Endothelial cell of umbilical vein (primary cell): ENCODE data around the gene RBBP5. TPM values are rescaled to one million over a fixed set of nuclear protein-coding genes. Genes with fewer than 3 reads are reported as not detected.

Source experiments
- BruUV-seq: library from RNA; stranded (reverse); fragments of 400-500 nt; replicated peaks from 2 replicates; lab custom pipeline; 2021; lab: Mats Ljungman, UMichigan
- CTCF ChIA-PET: fragments of 300-600, 350-600 bp; sonication (Branson Sonifier 250); formaldehyde crosslinking; loops from one replicate; lab custom pipeline; 2021; ENCODE audit warnings: antibody characterized with exemption, inconsistent platforms; lab: Charles Lee
- POLR2A ChIA-PET: fragments of 300-600, 350-600 bp; sonication (Branson Sonifier 250); formaldehyde crosslinking; loops from one replicate; lab custom pipeline; 2021; ENCODE audit warnings: antibody characterized with exemption, inconsistent platforms; lab: Charles Lee
- DNase-seq: peaks from one replicate; pipeline ENCODE4 v3.0.0-alpha.2; 2011; ENCODE audit warnings: low read depth, low spot score
- FAIRE-seq: peaks from 2 replicates; lab custom pipeline; 2011; peaks lifted over from hg19 to GRCh38; lab: Jason Lieb, UNC
- H2AFZ ChIP-seq: 2 replicates; pipeline ENCODE4 v1.6.0; 2012; ENCODE audit warnings: low read depth, low read length, control low read depth, inconsistent platforms
- H3K27ac ChIP-seq: 2 replicates; pipeline ENCODE4 v1.5.1; 2011; ENCODE audit warnings: low read depth, mild to moderate bottlenecking, control low read depth, low read length, moderate library complexity; ENCODE audit not compliant: insufficient read depth
- H3K27me3 ChIP-seq, 2 experiments: 2 replicates each; pipeline versions ENCODE4 v1.6.0 to v1.6.1; 2011; ENCODE audit warnings: low read length in 2 of 2, mixed read lengths in 1 of 2; ENCODE audit not compliant: control insufficient read depth in 2 of 2, insufficient read depth in 2 of 2
- H3K36me3 ChIP-seq, 2 experiments: 2 replicates in 1 of 2; 3 replicates in 1 of 2; pipeline ENCODE4 v1.5.1; 2011; ENCODE audit warnings: low read length in 2 of 2, mild to moderate bottlenecking in 1 of 2, moderate library complexity in 1 of 2; ENCODE audit not compliant: control insufficient read depth in 2 of 2, insufficient read depth in 2 of 2; ENCODE audit errors: extremely low read depth in 1 of 2
- H3K4me1 ChIP-seq: 3 replicates; pipeline ENCODE4 v1.5.1; 2011; ENCODE audit warnings: mild to moderate bottlenecking, low read length; ENCODE audit not compliant: control insufficient read depth, insufficient read depth; ENCODE audit errors: extremely low read depth
- H3K4me2 ChIP-seq: 2 replicates; pipeline ENCODE4 v1.6.1; 2011; ENCODE audit warnings: low read length, control low read depth, mixed read lengths; ENCODE audit not compliant: insufficient read depth
- H3K4me3 ChIP-seq, 3 experiments: fragments of 200-600 bp in 1 of 3; sonication (generic), shearing (Covaris generic) in 1 of 3; replicated peaks in 1 of 3; 2 replicates each; pipeline ENCODE4 v1.5.1; 2011 to 2016; ENCODE audit warnings: control low read depth in 3 of 3, low read length in 3 of 3, mild to moderate bottlenecking in 2 of 3, inconsistent platforms in 1 of 3, low read depth in 1 of 3, moderate library complexity in 1 of 3; ENCODE audit not compliant: insufficient read depth in 1 of 3
- H3K79me2 ChIP-seq: 2 replicates; pipeline ENCODE4 v1.6.0; 2012; ENCODE audit warnings: low read length, inconsistent platforms; ENCODE audit not compliant: control insufficient read depth, insufficient read depth
- H3K9ac ChIP-seq: replicated peaks from 2 replicates; pipeline ENCODE3; 2011; ENCODE audit warnings: low read length, control low read depth; ENCODE audit not compliant: insufficient read depth; ENCODE audit errors: extremely low read depth
- H3K9me1 ChIP-seq: replicated peaks from 3 replicates; pipeline ENCODE4 v1.6.0; 2011; ENCODE audit warnings: mild to moderate bottlenecking, low read length; ENCODE audit not compliant: control insufficient read depth, insufficient read depth; ENCODE audit errors: extremely low read depth
- H3K9me3 ChIP-seq: replicated peaks from 2 replicates; pipeline ENCODE4 v1.5.1; 2012; ENCODE audit warnings: low read length, inconsistent platforms; ENCODE audit not compliant: control insufficient read depth, insufficient read depth
- H4K20me1 ChIP-seq: replicated peaks from 2 replicates; pipeline ENCODE3; 2011; ENCODE audit warnings: mild to moderate bottlenecking, low read length; ENCODE audit not compliant: control insufficient read depth, insufficient read depth; ENCODE audit errors: extremely low read depth
- CTCF ChIP-seq, 2 donors: IDR thresholded peaks; 1 replicate in 1 of 2; 2 replicates in 1 of 2; pipeline ENCODE4 v1.5.1; 2011; ENCODE audit warnings: low read length in 2 of 2, mild to moderate bottlenecking in 2 of 2, moderate library complexity in 2 of 2, control low read depth in 1 of 2, inconsistent platforms in 1 of 2, low read depth in 1 of 2; ENCODE audit not compliant: insufficient read depth in 1 of 2; ENCODE audit errors: extremely low read depth in 1 of 2
- EZH2 ChIP-seq: IDR thresholded peaks from 2 replicates; pipeline ENCODE4 v1.6.1; 2012; ENCODE audit warnings: borderline replicate concordance, low read depth, mild to moderate bottlenecking, moderate library complexity, low read length, inconsistent platforms; ENCODE audit not compliant: severe bottlenecking
- FOS ChIP-seq: IDR thresholded peaks from 2 replicates; pipeline ENCODE4 v1.6.1; 2011; ENCODE audit warnings: mild to moderate bottlenecking, low read length, moderate library complexity, borderline replicate concordance; ENCODE audit not compliant: insufficient read depth
- GATA2 ChIP-seq: IDR thresholded peaks from 2 replicates; pipeline ENCODE4 v1.7.0; 2011; ENCODE audit warnings: low read depth, mild to moderate bottlenecking, moderate library complexity, mixed read lengths, low read length; ENCODE audit not compliant: insufficient read length, insufficient read depth
- JUN ChIP-seq: IDR thresholded peaks from 2 replicates; pipeline ENCODE4 v1.6.1; 2011; ENCODE audit warnings: borderline replicate concordance, low read depth; ENCODE audit not compliant: insufficient read length, insufficient read depth
- MAX ChIP-seq: IDR thresholded peaks from 2 replicates; pipeline ENCODE4 v1.6.1; 2011; ENCODE audit not compliant: insufficient read depth, insufficient read length
- MYC ChIP-seq: IDR thresholded peaks from one replicate; pipeline ENCODE4 v1.6.1; 2011; ENCODE audit warnings: mild to moderate bottlenecking, low read depth, low read length
- POLR2A ChIP-seq: IDR thresholded peaks from 2 replicates; pipeline ENCODE4 v1.6.1; 2012; ENCODE audit warnings: low read depth, mild to moderate bottlenecking, control low read depth, low read length
- POLR2AphosphoS5 ChIP-seq: IDR thresholded peaks from 2 replicates; pipeline ENCODE4 v1.6.1; 2012; ENCODE audit warnings: low read depth, mild to moderate bottlenecking, control low read depth, low read length, moderate library complexity; ENCODE audit not compliant: insufficient read depth
- dilution Hi-C: fragments of 300-500 bp; cut with MboI; formaldehyde crosslinking; loops from one replicate; pipeline ENCODE4 v1.15.0; 2019; ENCODE audit warnings: low sequenced_read_pairs; ENCODE audit not compliant: extremely low pct_ligation_motif_present
- intact Hi-C: fragments of 100-400 bp; cut with micrococcal nuclease; formaldehyde crosslinking; loops from one replicate; pipeline ENCODE4 v1.10.0; 2022
- polyA plus RNA-seq, 4 experiments: library from polyadenylated mRNA; depleted of rRNA in 3 of 4; stranded (reverse) in 3 of 4; unstranded in 1 of 4; fragments of >200 nt; gene quantifications; 2 replicates each; pipeline versions ENCODE4 v1.2.1 to v1.2.3, GENCODE V29; 2011 to 2012; ENCODE audit warnings: missing spikeins in 1 of 4
- total RNA-seq: library from RNA; stranded (reverse); gene quantifications from 2 replicates; pipeline ENCODE4 v1.2.3, GENCODE V29; 2021

RBBP5 gene
- total and polyA plus RNA-seq, 2 donors (not counting 3 experiments of a cell fraction or from before 2014, with no cell fraction given): 5.8 to 14.2 TPM

GRCh38 chr1:205060746-205061145 lies 61.0 kb downstream of the RBBP5 start:
- DNase-seq: no peak
- CTCF ChIA-PET: interaction anchor here (1.2 to 4.0 kb wide), 25 partner anchors 9 to 427 kb away, joined by 3 to 304 read pairs (median 21); no protein-coding TSS in a partner anchor
- Histone ChIP-seq H3K4me3 (no peak overlapping the region), H3K79me2 (no peaks in the 10 kb centered on the region), H4K20me1 (no peaks in the 10 kb centered on the region), H3K36me3 (no peaks in the 10 kb centered on the region), H3K4me2 (no peak overlapping the region), H3K27ac (no peak overlapping the region), H3K4me1 (no peaks in the 10 kb centered on the region), H3K9me3 (no peaks in the 10 kb centered on the region), H2AFZ (no peak overlapping the region), H3K9ac (no peak overlapping the region), H3K9me1 (no peaks in the 10 kb centered on the region), H3K27me3 (peaks cover 0 to 2% of the 10 kb centered on the region in 2 experiments)
- POLR2A ChIA-PET: no interaction called here
- TF ChIP-seq JUN (no peak), MAX (no peak), CTCF (IDR thresholded peaks at IDR 0.05; ENCODE audit: extremely low read depth in 1 of 2, insufficient read depth in 1 of 2, low read depth in 1 of 2, low read length in 2 of 2) (no peak)
- no peak for FAIRE-seq
- intact Hi-C loops: loop anchor here (1.0 to 2.0 kb wide), 3 partner anchors 71 to 196 kb away; no protein-coding TSS in a partner anchor
- no TSS peak for BruUV-seq
- dilution Hi-C loops: no loop called here

GRCh38 chr1:205059660-205060059 lies 62.1 kb downstream of the RBBP5 start:
- DNase-seq: no peak
- Histone ChIP-seq H3K27me3 (peaks cover 0 to 2% of the 10 kb centered on the region in 2 experiments), H3K4me2 (no peak overlapping the region), H3K9me1 (no peaks in the 10 kb centered on the region), H3K4me1 (no peaks in the 10 kb centered on the region), H2AFZ (no peak overlapping the region), H3K79me2 (no peaks in the 10 kb centered on the region), H3K36me3 (no peaks in the 10 kb centered on the region), H3K4me3 (no peak overlapping the region), H3K9ac (no peak overlapping the region), H3K9me3 (no peaks in the 10 kb centered on the region), H3K27ac (no peak overlapping the region), H4K20me1 (no peaks in the 10 kb centered on the region)
- BruUV-seq: no TSS peak
- TF ChIP-seq POLR2AphosphoS5: no peak
- TF ChIP-seq EZH2: no peak
- TF ChIP-seq MYC: no peak
- no peak for TF ChIP-seq CTCF (IDR thresholded peaks at IDR 0.05; ENCODE audit: extremely low read depth in 1 of 2, insufficient read depth in 1 of 2, low read depth in 1 of 2, low read length in 2 of 2)
- no peak for TF ChIP-seq JUN
- TF ChIP-seq GATA2: no peak
- TF ChIP-seq POLR2A: no peak
- no peak for TF ChIP-seq MAX
- no peak for TF ChIP-seq FOS
- intact Hi-C loops: loop anchor here (2.0 kb wide), 1 partner anchor 197 kb away; no protein-coding TSS in a partner anchor
- CTCF ChIA-PET: interaction anchor here (1.5 to 1.8 kb wide), 2 partner anchors 68 to 70 kb away, joined by 3 to 6 read pairs; no protein-coding TSS in a partner anchor
- POLR2A ChIA-PET: no interaction called here
- no peak for FAIRE-seq
- dilution Hi-C loops: no loop called here
